Brain microvascular endothelial cell (primary cell): ENCODE measurements around the gene FCRL5.
"Not testable (repeated sequence)": the region's sequence is repeated elsewhere in the genome, so short reads cannot be mapped to it uniquely, and the experiment has no call there.

Source experiments
- DNase-seq: peaks from one replicate; pipeline ENCODE4 v3.0.0-alpha.2; 2020
- H3K27ac ChIP-seq: fragments of 250-450 bp; sonication (Bioruptor Pico); 2 replicates; pipeline ENCODE4 v1.5.1; 2020; ENCODE audit warnings: mild to moderate bottlenecking, moderate library complexity
- H3K27me3 ChIP-seq: fragments of 250-450 bp; sonication (Bioruptor Pico); replicated peaks from 2 replicates; pipeline ENCODE4 v1.5.1; 2020; ENCODE audit warnings: mild to moderate bottlenecking
- H3K36me3 ChIP-seq: fragments of 250-450 bp; sonication (Bioruptor Pico); replicated peaks from 2 replicates; pipeline ENCODE4 v1.5.1; 2020; ENCODE audit warnings: mild to moderate bottlenecking
- H3K4me3 ChIP-seq: 2 replicates; pipeline ENCODE4 v1.5.1; 2011; ENCODE audit warnings: low read depth, mild to moderate bottlenecking, control low read depth, low read length, moderate library complexity
- in situ Hi-C: cut with HindIII; loops from 2 replicates; pipeline ENCODE4 v1.10.0; 2017; ENCODE audit warnings: low sequenced_read_pairs, low pct_ligation_motif_present
- TF ChIP-seq, protein P1 (sequence below): IDR thresholded peaks from 2 replicates; pipeline ENCODE4 v1.5.1; 2011; ENCODE audit warnings: low read depth, mild to moderate bottlenecking, moderate library complexity, low read length, control low read depth, inconsistent platforms; ENCODE audit errors: missing control alignments

Gene FCRL5

GRCh38 chr1:157574836-157575235, 22.5 kb upstream of the FCRL5 start:
- H3K27me3 ChIP-seq: no peaks in the 10 kb centered on the region
- in situ Hi-C loops: no loop called here
- DNase-seq: no peak
- TF ChIP-seq, protein P1, sequence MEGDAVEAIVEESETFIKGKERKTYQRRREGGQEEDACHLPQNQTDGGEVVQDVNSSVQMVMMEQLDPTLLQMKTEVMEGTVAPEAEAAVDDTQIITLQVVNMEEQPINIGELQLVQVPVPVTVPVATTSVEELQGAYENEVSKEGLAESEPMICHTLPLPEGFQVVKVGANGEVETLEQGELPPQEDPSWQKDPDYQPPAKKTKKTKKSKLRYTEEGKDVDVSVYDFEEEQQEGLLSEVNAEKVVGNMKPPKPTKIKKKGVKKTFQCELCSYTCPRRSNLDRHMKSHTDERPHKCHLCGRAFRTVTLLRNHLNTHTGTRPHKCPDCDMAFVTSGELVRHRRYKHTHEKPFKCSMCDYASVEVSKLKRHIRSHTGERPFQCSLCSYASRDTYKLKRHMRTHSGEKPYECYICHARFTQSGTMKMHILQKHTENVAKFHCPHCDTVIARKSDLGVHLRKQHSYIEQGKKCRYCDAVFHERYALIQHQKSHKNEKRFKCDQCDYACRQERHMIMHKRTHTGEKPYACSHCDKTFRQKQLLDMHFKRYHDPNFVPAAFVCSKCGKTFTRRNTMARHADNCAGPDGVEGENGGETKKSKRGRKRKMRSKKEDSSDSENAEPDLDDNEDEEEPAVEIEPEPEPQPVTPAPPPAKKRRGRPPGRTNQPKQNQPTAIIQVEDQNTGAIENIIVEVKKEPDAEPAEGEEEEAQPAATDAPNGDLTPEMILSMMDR: no peak
- no peaks in the 10 kb centered on the region for H3K36me3 ChIP-seq
- no peak overlapping the region for H3K4me3 ChIP-seq
- no peak overlapping the region for H3K27ac ChIP-seq

GRCh38 chr1:157566484-157567300, 14.4 kb upstream of the FCRL5 start:
- no peaks in the 10 kb centered on the region for H3K27me3 ChIP-seq
- H3K36me3 ChIP-seq: no peaks in the 10 kb centered on the region
- DNase-seq: no peak
- no peak overlapping the region for H3K4me3 ChIP-seq
- in situ Hi-C loops: no loop called here
- no peak overlapping the region for H3K27ac ChIP-seq
- TF ChIP-seq, protein P1: no peak

DNA sequence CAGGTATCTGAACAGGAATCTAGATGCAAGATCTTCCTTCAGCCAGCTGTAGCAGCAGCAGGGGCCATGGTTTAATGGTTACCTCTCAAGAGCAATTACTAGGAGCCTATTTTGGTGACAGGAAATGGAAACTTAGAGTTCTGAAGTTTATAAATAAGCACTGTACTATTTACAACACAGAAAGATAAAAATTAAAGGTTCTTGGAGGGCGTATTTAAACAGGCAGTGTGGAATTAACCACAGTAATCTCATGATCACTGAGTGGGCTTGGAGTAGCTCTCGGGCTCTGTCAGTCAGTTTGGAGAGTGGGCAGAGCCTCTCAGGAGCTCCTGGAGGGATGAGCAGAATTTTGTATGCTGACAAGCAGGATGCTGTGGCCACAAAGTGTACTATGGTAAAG, 10.2 kb upstream of the FCRL5 start:
- in situ Hi-C loops: no loop called here

DNA sequence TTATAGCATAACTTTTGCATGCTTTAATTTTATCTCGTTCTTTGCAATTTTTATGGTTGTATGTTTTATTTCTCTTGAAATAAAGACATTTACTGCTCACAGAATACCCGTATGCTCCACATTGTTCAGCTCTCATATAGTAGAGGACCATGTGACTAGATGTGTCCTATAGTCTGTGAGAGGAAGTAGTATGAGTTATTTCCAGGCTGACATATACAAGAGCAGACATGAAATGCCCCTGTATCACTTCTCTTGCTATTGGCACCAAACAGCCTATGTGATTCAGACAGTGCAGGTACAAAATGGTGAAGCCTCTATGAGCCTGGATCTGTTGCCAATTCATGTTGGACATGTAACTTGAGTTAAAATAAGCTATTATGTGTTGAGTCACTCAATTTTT, 5.8 kb upstream of the FCRL5 start:
- no peak overlapping the region for H3K4me3 ChIP-seq
- H3K36me3 ChIP-seq: no peaks in the 10 kb centered on the region
- no peak for DNase-seq
- TF ChIP-seq, protein P1: no peak
- in situ Hi-C loops: no loop called here
- no peaks in the 10 kb centered on the region for H3K27me3 ChIP-seq
- no peak overlapping the region for H3K27ac ChIP-seq

More for the DNA sequence above, 10.2 kb upstream of the FCRL5 start:
- Histone ChIP-seq H3K27ac (no peak overlapping the region), H3K27me3 (no peaks in the 10 kb centered on the region), H3K36me3 (no peaks in the 10 kb centered on the region), H3K4me3 (no peak overlapping the region)
- TF ChIP-seq, protein P1: no peak
- no peak for DNase-seq

DNA sequence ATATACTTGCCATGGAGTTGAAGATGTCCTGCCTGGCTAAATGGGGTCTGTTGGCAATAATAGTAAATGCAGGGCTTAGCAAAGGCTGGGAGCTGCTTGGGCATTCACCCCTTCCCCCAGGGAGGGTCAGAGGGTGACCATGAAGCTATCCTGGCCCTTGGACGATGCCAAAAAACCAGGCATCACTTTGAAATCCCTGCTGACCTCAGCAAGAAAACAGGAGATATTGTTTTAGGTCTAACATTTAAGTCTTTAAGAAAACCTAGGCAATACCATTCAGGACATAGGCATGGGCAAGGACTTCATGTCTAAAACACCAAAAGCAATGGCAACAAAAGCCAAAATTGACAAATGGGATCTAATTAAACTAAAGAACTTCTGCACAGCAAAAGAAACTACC, 4.2 kb downstream of the FCRL5 start:
- H3K27ac ChIP-seq, in situ Hi-C loops, H3K4me3 ChIP-seq, DNase-seq, H3K27me3 ChIP-seq, H3K36me3 ChIP-seq: not testable (repeated sequence)

DNA sequence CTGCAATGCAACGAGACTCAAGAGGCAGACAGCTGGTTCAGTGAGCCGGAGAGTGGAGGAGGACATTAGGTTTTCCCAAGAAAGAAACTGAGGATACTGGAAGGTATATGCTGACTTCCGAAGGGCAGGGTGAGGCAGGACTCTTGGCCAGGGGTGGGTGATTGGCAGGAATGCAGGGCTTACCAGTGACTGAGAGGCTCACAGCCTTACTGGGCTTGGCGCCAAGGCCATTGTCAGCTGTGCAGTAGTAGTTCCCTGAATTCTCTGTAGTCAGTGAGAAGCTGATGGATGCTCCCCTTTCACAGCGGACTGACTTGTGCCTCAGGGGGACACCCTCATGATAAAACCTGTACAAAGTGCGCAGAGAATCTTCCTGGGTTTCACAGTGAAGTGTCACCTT, 9.6 kb downstream of the FCRL5 start:
- Histone ChIP-seq H3K4me3 (no peak overlapping the region), H3K27ac (no peak overlapping the region), H3K27me3 (no peaks in the 10 kb centered on the region), H3K36me3 (no peaks in the 10 kb centered on the region)
- in situ Hi-C loops: no loop called here
- TF ChIP-seq, protein P1: no peak
- no peak for DNase-seq
